ENCODE measurements around the gene RBMX2.
"Not testable (repeated sequence)": the region's sequence is repeated elsewhere in the genome, so short reads cannot be mapped to it uniquely, and the experiment has no call there.

RBMX2 gene

GRCh38 chrX:130426531-130426930 lies 24.7 kb downstream of the RBMX2 start:
- no peak overlapping the region for H2BK15ac ChIP-seq (ENCODE audit: low read depth, poor library complexity, severe bottlenecking)
- no peaks in the 10 kb centered on the region for H3K79me1 ChIP-seq (replicated peaks; ENCODE audit: low read length, poor library complexity, severe bottlenecking)
- no peak overlapping the region for H3K9ac ChIP-seq (ENCODE audit: low read length)
- no peak overlapping the region for H3K27ac ChIP-seq (ENCODE audit: low read length, poor library complexity, severe bottlenecking)
- no peak overlapping the region for H3K4me3 ChIP-seq (ENCODE audit: insufficient read depth in 1 of 2, low read depth in 1 of 2, low read length in 2 of 2)
- H3K36me3 ChIP-seq (ENCODE audit: control insufficient read depth in 1 of 2, insufficient read depth in 2 of 2, low read depth in 1 of 2, low read length in 2 of 2): no peaks in the 10 kb centered on the region
- no peaks in the 10 kb centered on the region for H3K4me1 ChIP-seq (ENCODE audit: control insufficient read depth, insufficient read depth, low read depth, low read length)
- no peaks in the 10 kb centered on the region for H3K9me3 ChIP-seq (ENCODE audit: control insufficient read depth, low read length)
- H2AK5ac ChIP-seq (ENCODE audit: low read length, severe bottlenecking): no peak overlapping the region
- peaks cover 0 to 15% of the 10 kb centered on the region in 2 experiments for H3K27me3 ChIP-seq (ENCODE audit: control insufficient read depth in 1 of 2, insufficient read depth in 1 of 2, low read length in 2 of 2)
- no peak overlapping the region for H3K4ac ChIP-seq (ENCODE audit: low read depth in 1 of 2, low read length in 2 of 2)
- H4K8ac ChIP-seq (ENCODE audit: low read length): no peak overlapping the region
- no peak overlapping the region for H3K4me2 ChIP-seq (ENCODE audit: low read length, poor library complexity, severe bottlenecking)
- H2BK12ac ChIP-seq (ENCODE audit: low read length in 2 of 2): no peak overlapping the region
- H3K18ac ChIP-seq (ENCODE audit: low read depth in 1 of 2, low read length in 2 of 2): no peak overlapping the region
- H2BK5ac ChIP-seq (ENCODE audit: low read depth, low read length, poor library complexity, severe bottlenecking): no peak overlapping the region
- H3K23ac ChIP-seq (ENCODE audit: low read length in 2 of 2): no peak overlapping the region
- H4K91ac ChIP-seq (ENCODE audit: low read length): no peak overlapping the region
- no peak for DNase-seq
- H2BK120ac ChIP-seq (ENCODE audit: low read depth, low read length): no peak overlapping the region
- H3K14ac ChIP-seq (ENCODE audit: low read length in 2 of 2): no peak overlapping the region
- WGBS: 93% methylated on average over 6 of the region's 6 CpGs
- H2AFZ ChIP-seq (ENCODE audit: low read depth, low read length): no peak overlapping the region

GRCh38 chrX:130429236-130429635 lies 27.4 kb downstream of the RBMX2 start:
- 85% methylated on average over 4 of the region's 5 CpGs for WGBS
- not testable (repeated sequence) for H3K27ac ChIP-seq (ENCODE audit: low read length, poor library complexity, severe bottlenecking)

GRCh38 chrX:130435937-130436336 lies 34.1 kb downstream of the RBMX2 start:
- no peak overlapping the region for H2BK15ac ChIP-seq (ENCODE audit: low read depth, poor library complexity, severe bottlenecking)
- H3K27ac ChIP-seq (ENCODE audit: low read length, poor library complexity, severe bottlenecking): no peak overlapping the region
- H3K18ac ChIP-seq (ENCODE audit: low read depth in 1 of 2, low read length in 2 of 2): no peak overlapping the region
- no peak overlapping the region for H3K9ac ChIP-seq (ENCODE audit: low read length)
- H2AFZ ChIP-seq (ENCODE audit: low read depth, low read length): no peak overlapping the region
- H2BK12ac ChIP-seq (ENCODE audit: low read length in 2 of 2): no peak overlapping the region
- no peak overlapping the region for H4K91ac ChIP-seq (ENCODE audit: low read length)
- peaks cover 0 to 2% of the 10 kb centered on the region in 2 experiments for H3K27me3 ChIP-seq (ENCODE audit: control insufficient read depth in 1 of 2, insufficient read depth in 1 of 2, low read length in 2 of 2)
- H2BK5ac ChIP-seq (ENCODE audit: low read depth, low read length, poor library complexity, severe bottlenecking): no peak overlapping the region
- no peak overlapping the region for H3K4me3 ChIP-seq (ENCODE audit: insufficient read depth in 1 of 2, low read depth in 1 of 2, low read length in 2 of 2)
- no peak overlapping the region for H2AK5ac ChIP-seq (ENCODE audit: low read length, severe bottlenecking)
- no peak overlapping the region for H3K4ac ChIP-seq (ENCODE audit: low read depth in 1 of 2, low read length in 2 of 2)
- H3K79me1 ChIP-seq (replicated peaks; ENCODE audit: low read length, poor library complexity, severe bottlenecking): no peaks in the 10 kb centered on the region
- no peaks in the 10 kb centered on the region for H3K4me1 ChIP-seq (ENCODE audit: control insufficient read depth, insufficient read depth, low read depth, low read length)
- H3K23ac ChIP-seq (ENCODE audit: low read length in 2 of 2): no peak overlapping the region
- H3K9me3 ChIP-seq (ENCODE audit: control insufficient read depth, low read length): peaks cover 24% of the 10 kb centered on the region
- no peak overlapping the region for H2BK120ac ChIP-seq (ENCODE audit: low read depth, low read length)
- H3K36me3 ChIP-seq (ENCODE audit: control insufficient read depth in 1 of 2, insufficient read depth in 2 of 2, low read depth in 1 of 2, low read length in 2 of 2): no peaks in the 10 kb centered on the region
- DNase-seq: no peak
- H3K4me2 ChIP-seq (ENCODE audit: low read length, poor library complexity, severe bottlenecking): no peak overlapping the region
- no peak overlapping the region for H4K8ac ChIP-seq (ENCODE audit: low read length)
- no peak overlapping the region for H3K14ac ChIP-seq (ENCODE audit: low read length in 2 of 2)

More at GRCh38 chrX:130429236-130429635, 27.4 kb downstream of the RBMX2 start:
- not testable (repeated sequence) for H3K4me1 ChIP-seq (ENCODE audit: control insufficient read depth, insufficient read depth, low read depth, low read length); H3K9me3 ChIP-seq (ENCODE audit: control insufficient read depth, low read length); H3K4me3 ChIP-seq (ENCODE audit: insufficient read depth in 1 of 2, low read depth in 1 of 2, low read length in 2 of 2); DNase-seq; H3K18ac ChIP-seq (ENCODE audit: low read depth in 1 of 2, low read length in 2 of 2); H3K23ac ChIP-seq (ENCODE audit: low read length in 2 of 2); H3K14ac ChIP-seq (ENCODE audit: low read length in 2 of 2); H3K36me3 ChIP-seq (ENCODE audit: control insufficient read depth in 1 of 2, insufficient read depth in 2 of 2, low read depth in 1 of 2, low read length in 2 of 2); H2AFZ ChIP-seq (ENCODE audit: low read depth, low read length); H2BK12ac ChIP-seq (ENCODE audit: low read length in 2 of 2); H3K4me2 ChIP-seq (ENCODE audit: low read length, poor library complexity, severe bottlenecking); H4K91ac ChIP-seq (ENCODE audit: low read length); H2BK120ac ChIP-seq (ENCODE audit: low read depth, low read length); H3K79me1 ChIP-seq (replicated peaks; ENCODE audit: low read length, poor library complexity, severe bottlenecking); H3K4ac ChIP-seq (ENCODE audit: low read depth in 1 of 2, low read length in 2 of 2); H4K8ac ChIP-seq (ENCODE audit: low read length); H3K9ac ChIP-seq (ENCODE audit: low read length); H2BK5ac ChIP-seq (ENCODE audit: low read depth, low read length, poor library complexity, severe bottlenecking); H2BK15ac ChIP-seq (ENCODE audit: low read depth, poor library complexity, severe bottlenecking); H2AK5ac ChIP-seq (ENCODE audit: low read length, severe bottlenecking)
- H3K27me3 ChIP-seq (ENCODE audit: control insufficient read depth in 1 of 2, insufficient read depth in 1 of 2, low read length in 2 of 2): peaks cover 0 to 15% of the 10 kb centered on the region in 2 experiments

- not testable (repeated sequence) for H2BK5ac ChIP-seq (ENCODE audit: low read depth, low read length, poor library complexity, severe bottlenecking); H4K91ac ChIP-seq (ENCODE audit: low read length); H3K36me3 ChIP-seq (ENCODE audit: control insufficient read depth in 1 of 2, insufficient read depth in 2 of 2, low read depth in 1 of 2, low read length in 2 of 2); H3K4me1 ChIP-seq (ENCODE audit: control insufficient read depth, insufficient read depth, low read depth, low read length); H4K8ac ChIP-seq (ENCODE audit: low read length); H3K18ac ChIP-seq (ENCODE audit: low read depth in 1 of 2, low read length in 2 of 2); H3K14ac ChIP-seq (ENCODE audit: low read length in 2 of 2); H2AK5ac ChIP-seq (ENCODE audit: low read length, severe bottlenecking); H3K4me2 ChIP-seq (ENCODE audit: low read length, poor library complexity, severe bottlenecking); H2BK15ac ChIP-seq (ENCODE audit: low read depth, poor library complexity, severe bottlenecking); H3K23ac ChIP-seq (ENCODE audit: low read length in 2 of 2); H2BK12ac ChIP-seq (ENCODE audit: low read length in 2 of 2); H3K27ac ChIP-seq (ENCODE audit: low read length, poor library complexity, severe bottlenecking); H2AFZ ChIP-seq (ENCODE audit: low read depth, low read length); H3K9ac ChIP-seq (ENCODE audit: low read length); H3K4me3 ChIP-seq (ENCODE audit: insufficient read depth in 1 of 2, low read depth in 1 of 2, low read length in 2 of 2); DNase-seq; H2BK120ac ChIP-seq (ENCODE audit: low read depth, low read length); H3K79me1 ChIP-seq (replicated peaks; ENCODE audit: low read length, poor library complexity, severe bottlenecking); H3K27me3 ChIP-seq (ENCODE audit: control insufficient read depth in 1 of 2, insufficient read depth in 1 of 2, low read length in 2 of 2); H3K4ac ChIP-seq (ENCODE audit: low read depth in 1 of 2, low read length in 2 of 2)
- no CpG with 5 or more reads among the region's 2 CpGs for WGBS
- peaks cover 24% of the 10 kb centered on the region for H3K9me3 ChIP-seq (ENCODE audit: control insufficient read depth, low read length)
Observed at GRCh38 chrX:130437996-130438395, 36.2 kb downstream of the RBMX2 start.

Measured in mesenchymal stem cell (in vitro differentiated cells and primary cell).